Measurements from ENCODE around the gene CLEC16A. TPM values are rescaled to one million over a fixed set of nuclear protein-coding genes. Genes with fewer than 3 reads are reported as not detected.
"Not testable (repeated sequence)": the region's sequence is repeated elsewhere in the genome, so short reads cannot be mapped to it uniquely, and the experiment has no call there.

CLEC16A gene
- total RNA-seq, 1 donor from 2014 or later: 20.4 TPM

GRCh38 chr16:10966129-10966528 lies 21.8 kb downstream of the CLEC16A start:
- no peak for DNase-seq

DNA sequence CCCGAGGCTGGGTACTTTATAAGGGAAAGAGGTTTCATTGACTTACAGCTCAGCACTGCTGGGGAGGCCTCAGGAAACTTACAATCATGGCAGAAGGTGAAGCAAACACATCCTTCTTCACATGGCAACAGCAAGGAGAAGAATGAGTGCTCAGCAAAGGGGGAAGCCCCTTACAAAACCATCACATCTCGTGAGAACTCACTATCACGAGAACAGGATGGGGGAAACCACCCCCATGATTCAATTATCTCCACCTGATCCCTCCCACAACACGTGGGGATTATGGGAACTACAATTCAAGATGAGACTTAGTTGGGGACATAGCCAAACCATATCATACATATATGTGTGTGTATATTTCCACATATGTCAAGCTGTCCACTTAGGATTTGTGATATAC lies 22.2 kb downstream of the CLEC16A start:
- DNase-seq: not testable (repeated sequence)

GRCh38 chr16:10967986-10968385 lies 23.6 kb downstream of the CLEC16A start:
- DNase-seq: no peak

- DNase-seq: no peak
These were observed 24.1 kb downstream of the CLEC16A start for GRCh38 chr16:10968498-10968897.

DNA sequence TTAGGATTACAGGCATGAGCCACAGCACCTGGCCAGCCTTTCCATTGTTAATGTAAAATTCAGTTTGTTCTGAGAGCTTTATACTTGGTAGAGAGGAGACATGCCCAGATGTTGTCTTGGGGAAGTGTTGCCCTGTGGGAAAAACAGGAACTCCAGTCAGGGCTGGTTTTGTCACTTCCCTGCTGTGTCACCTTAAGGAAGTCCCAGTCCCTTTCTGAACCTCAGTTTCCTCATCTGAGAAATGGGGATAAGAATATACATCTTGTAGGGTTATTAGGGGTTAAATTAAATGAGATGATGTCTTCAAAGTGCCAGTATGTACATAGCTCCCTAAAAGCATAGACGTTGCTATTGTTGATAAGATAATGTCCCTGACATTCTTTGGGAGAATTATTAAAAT lies 25.3 kb downstream of the CLEC16A start:
- no peak for DNase-seq

DNA sequence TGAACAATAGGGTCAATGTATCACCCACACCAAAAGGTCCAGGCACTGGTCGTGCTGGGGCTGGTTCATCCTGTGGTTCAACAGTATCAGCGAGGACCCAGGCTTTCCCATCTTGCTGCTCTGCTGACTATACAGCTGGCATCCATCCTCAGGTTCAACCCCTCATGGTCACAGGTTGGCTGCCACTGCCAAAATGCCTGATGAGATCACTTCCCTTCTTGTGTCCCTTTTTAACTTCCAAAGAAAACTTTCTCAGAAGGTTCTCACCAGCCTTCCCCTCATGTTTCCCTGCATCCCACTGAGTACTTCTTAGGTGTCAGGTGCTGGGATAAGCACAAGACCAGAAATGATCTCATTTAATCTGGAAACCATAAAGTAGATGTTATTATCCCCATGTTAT lies 25.7 kb downstream of the CLEC16A start:
- DNase-seq: no peak

GRCh38 chr16:10971560-10971961 lies 27.2 kb downstream of the CLEC16A start:
- DNase-seq: no peak

DNA sequence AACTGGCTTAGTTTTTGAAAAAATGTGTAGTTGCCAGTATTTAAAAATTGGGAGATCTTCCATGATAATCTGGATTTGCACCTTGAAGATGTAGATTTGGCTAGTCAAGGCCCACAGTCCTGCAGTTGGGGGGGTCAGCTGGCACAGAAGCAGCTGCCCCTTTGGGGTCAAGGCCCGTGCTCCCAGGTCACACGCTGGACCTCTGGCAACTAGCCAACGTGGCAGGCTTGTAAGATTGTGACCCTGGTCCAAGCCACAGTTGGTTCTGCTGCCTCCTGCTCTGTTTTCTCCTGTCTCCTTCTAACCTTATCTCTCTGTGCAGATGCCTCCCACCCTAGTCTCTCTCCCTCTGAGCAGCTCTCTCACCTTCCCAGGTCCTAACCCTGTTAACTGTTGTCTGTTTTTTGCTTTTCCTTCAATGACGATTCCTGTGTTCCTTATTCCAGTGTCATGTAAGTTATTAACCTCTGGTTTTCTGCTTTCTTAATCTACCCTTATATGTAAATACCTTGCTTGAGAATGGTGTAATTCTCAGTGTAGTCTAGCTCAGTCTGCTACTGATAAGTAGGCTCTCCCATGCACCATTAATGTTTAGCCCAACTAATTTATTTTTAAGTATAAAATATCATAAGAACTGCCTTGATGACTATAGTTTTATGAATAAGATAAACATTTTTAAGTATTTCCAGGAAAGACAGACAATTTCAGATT lies 27.9 kb downstream of the CLEC16A start:
- DNase-seq: no peak

- DNase-seq: no peak
These were observed 28.6 kb downstream of the CLEC16A start for GRCh38 chr16:10972819-10973464.

DNA sequence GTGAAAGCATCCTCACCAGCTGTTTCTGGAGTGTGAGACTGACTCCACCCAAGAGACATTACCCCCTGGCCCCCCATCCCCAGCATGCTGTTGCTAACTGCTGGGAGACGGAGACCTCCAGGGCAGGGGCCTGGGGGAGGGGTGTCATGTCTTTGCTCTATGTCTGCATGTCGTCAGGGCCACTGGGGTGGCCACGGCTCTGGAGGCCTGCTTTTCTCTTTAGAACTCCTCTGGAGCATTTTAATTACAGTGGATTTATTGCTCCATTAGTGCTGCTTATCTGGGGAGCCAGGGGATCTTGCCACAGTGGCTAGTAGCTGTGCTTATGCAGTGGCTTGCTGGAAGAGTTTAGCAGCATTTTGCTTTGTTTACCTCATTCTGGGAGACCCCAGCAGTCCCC lies 32.3 kb downstream of the CLEC16A start:
- DNase-seq: no peak

- DNase-seq: no peak
These were observed 33.8 kb downstream of the CLEC16A start for GRCh38 chr16:10978124-10978523.

- no peak for DNase-seq
These were observed 34.6 kb downstream of the CLEC16A start for GRCh38 chr16:10978871-10979446.

GRCh38 chr16:10979717-10980601 lies 35.6 kb downstream of the CLEC16A start:
- DNase-seq: no peak

GRCh38 chr16:10980813-10981212 lies 36.4 kb downstream of the CLEC16A start:
- no peak for DNase-seq

DNA sequence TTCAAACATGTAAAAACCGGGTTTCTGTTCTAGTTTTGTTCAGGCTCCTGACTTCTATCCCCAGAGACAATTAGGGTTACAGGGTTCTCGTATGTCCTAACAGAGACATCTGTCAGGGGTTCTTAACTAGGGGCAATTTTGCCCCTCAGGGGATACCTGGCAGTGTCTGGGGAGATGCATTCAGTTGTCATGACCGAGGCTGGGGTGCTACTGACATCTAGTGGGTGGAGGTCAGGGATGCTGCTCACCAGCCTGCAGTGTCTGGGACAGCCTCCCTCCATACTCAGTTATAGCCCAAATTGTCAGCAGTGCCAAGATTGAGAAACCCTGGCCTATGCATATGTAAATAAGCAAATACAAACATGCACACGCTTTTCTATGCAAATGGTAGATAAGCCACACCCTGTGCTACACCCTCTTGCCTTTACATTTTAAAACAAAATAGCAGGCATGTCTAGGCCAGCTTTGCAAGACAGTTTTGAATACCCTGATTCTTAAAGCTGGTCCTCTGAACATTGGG lies 37.4 kb downstream of the CLEC16A start:
- no peak for DNase-seq

GRCh38 chr16:10982465-10983150 lies 38.2 kb downstream of the CLEC16A start:
- DNase-seq: no peak

- no peak for DNase-seq
These were observed 38.8 kb downstream of the CLEC16A start for GRCh38 chr16:10983159-10983558.

- no peak for DNase-seq
These were observed 40.1 kb downstream of the CLEC16A start for GRCh38 chr16:10984509-10984908.

- no peak for DNase-seq
These were observed 43.2 kb downstream of the CLEC16A start for GRCh38 chr16:10987361-10988163.

- DNase-seq: no peak
These were observed 43.9 kb downstream of the CLEC16A start for GRCh38 chr16:10988164-10988803.

DNA sequence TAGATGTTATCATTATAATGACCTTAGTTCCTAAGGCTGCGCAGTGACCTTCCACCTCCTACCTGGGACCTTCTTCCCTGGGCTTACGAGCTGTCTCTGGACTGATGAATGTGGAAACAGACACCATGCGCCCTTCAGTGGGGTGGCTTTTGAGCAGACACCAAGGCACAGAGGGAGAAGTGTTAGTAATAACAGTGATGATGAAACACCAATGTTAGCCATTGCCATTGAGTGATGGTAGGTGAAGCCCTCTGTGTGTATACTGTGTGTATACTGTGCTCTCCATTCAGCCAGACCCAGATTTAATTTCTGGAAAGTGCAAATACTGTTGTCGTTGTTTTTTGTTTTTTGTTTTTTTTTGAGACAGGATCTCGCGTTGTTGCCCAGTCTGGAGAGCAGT lies 44.5 kb downstream of the CLEC16A start:
- no peak for DNase-seq

Data from occipital lobe (tissue), 2 donors.